KMS-11 (cell line): ENCODE results near the gene UNC5B.

Experiments
- H2AFZ ChIP-seq: fragments of 200-600 bp; sonication (generic); 2 replicates; pipeline ENCODE4 v1.6.1; 2016; ENCODE audit warnings: antibody characterized with exemption, mixed run types, low read depth
- H3K27ac ChIP-seq: fragments of 200-600 bp; sonication (generic); 2 replicates; pipeline ENCODE4 v1.6.1; 2016; ENCODE audit warnings: mild to moderate bottlenecking, mixed run types
- H3K27me3 ChIP-seq: fragments of 200-600 bp; sonication (generic); 2 replicates; pipeline ENCODE4 v1.6.1; 2017; ENCODE audit warnings: mild to moderate bottlenecking, low read depth, mixed run types, moderate library complexity; ENCODE audit not compliant: insufficient read depth
- H3K36me3 ChIP-seq: fragments of 200-600 bp; sonication (generic); 2 replicates; pipeline ENCODE4 v1.6.1; 2017; ENCODE audit warnings: mild to moderate bottlenecking, mixed run types; ENCODE audit not compliant: insufficient read depth
- H3K4me1 ChIP-seq: fragments of 200-600 bp; sonication (generic); 2 replicates; pipeline ENCODE4 v1.6.1; 2016; ENCODE audit warnings: mild to moderate bottlenecking, low read depth, mixed run types; ENCODE audit not compliant: poor library complexity, severe bottlenecking
- H3K4me2 ChIP-seq: fragments of 200-600 bp; sonication (generic); 2 replicates; pipeline ENCODE4 v1.7.0; 2016; ENCODE audit warnings: mild to moderate bottlenecking, mixed run types
- H3K4me3 ChIP-seq: fragments of 200-600 bp; sonication (generic); IDR thresholded peaks from 2 replicates; pipeline ENCODE4 v1.6.1; 2017; ENCODE audit warnings: low read depth, low read length, mixed read lengths; ENCODE audit not compliant: insufficient read depth
- H3K79me2 ChIP-seq: fragments of 200-600 bp; sonication (generic); 2 replicates; pipeline ENCODE4 v1.6.1; 2016; ENCODE audit warnings: low read depth, mixed run types; ENCODE audit not compliant: insufficient read depth
- H3K9ac ChIP-seq: fragments of 200-600 bp; sonication (generic); 2 replicates; pipeline ENCODE4 v1.6.1; 2016; ENCODE audit warnings: mild to moderate bottlenecking, mixed run types
- H4K20me1 ChIP-seq: fragments of 200-600 bp; sonication (generic); 2 replicates; pipeline ENCODE4 v1.6.1; 2016; ENCODE audit warnings: mild to moderate bottlenecking, mixed run types; ENCODE audit not compliant: insufficient read depth
- TF ChIP-seq, protein P1 (sequence below): fragments of 200-600 bp; sonication (generic); conservative IDR thresholded peaks from 2 replicates; pipeline ENCODE4 v1.6.1; 2017; ENCODE audit warnings: low read depth, mild to moderate bottlenecking, antibody characterized with exemption, low read length, moderate library complexity, mixed read lengths

Gene UNC5B

DNA sequence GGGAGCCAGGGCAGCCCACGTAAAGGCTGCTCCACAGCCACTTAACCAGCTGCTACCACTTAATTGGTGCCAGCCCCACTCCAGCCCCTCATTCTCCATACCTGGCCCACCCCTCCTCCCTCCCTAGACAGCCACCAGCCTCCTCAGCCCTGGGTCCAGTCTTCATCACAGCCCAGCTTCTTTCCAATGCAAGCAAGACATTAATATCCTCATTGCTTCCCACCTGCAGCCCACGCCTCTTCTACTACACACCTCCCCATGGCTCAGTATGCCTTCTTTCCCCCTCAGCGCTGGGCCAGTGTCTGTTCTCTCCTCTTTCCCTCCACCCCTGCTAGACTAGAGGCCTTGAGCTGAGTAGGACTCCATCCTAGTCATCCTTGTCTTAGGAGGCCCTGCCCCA is 33.5 kb upstream of the UNC5B start:
- no peaks in the 10 kb centered on the region for H4K20me1 ChIP-seq
- no peak overlapping the region for H3K27ac ChIP-seq
- no peak overlapping the region for H3K9ac ChIP-seq
- H2AFZ ChIP-seq = no peak overlapping the region
- no peaks in the 10 kb centered on the region for H3K4me1 ChIP-seq
- H3K36me3 ChIP-seq = no peaks in the 10 kb centered on the region
- H3K27me3 ChIP-seq = no peaks in the 10 kb centered on the region
- H3K4me2 ChIP-seq = no peak overlapping the region
- TF ChIP-seq, protein P1, sequence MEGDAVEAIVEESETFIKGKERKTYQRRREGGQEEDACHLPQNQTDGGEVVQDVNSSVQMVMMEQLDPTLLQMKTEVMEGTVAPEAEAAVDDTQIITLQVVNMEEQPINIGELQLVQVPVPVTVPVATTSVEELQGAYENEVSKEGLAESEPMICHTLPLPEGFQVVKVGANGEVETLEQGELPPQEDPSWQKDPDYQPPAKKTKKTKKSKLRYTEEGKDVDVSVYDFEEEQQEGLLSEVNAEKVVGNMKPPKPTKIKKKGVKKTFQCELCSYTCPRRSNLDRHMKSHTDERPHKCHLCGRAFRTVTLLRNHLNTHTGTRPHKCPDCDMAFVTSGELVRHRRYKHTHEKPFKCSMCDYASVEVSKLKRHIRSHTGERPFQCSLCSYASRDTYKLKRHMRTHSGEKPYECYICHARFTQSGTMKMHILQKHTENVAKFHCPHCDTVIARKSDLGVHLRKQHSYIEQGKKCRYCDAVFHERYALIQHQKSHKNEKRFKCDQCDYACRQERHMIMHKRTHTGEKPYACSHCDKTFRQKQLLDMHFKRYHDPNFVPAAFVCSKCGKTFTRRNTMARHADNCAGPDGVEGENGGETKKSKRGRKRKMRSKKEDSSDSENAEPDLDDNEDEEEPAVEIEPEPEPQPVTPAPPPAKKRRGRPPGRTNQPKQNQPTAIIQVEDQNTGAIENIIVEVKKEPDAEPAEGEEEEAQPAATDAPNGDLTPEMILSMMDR = no peak
- no peaks in the 10 kb centered on the region for H3K79me2 ChIP-seq
- H3K4me3 ChIP-seq = no peak overlapping the region

DNA sequence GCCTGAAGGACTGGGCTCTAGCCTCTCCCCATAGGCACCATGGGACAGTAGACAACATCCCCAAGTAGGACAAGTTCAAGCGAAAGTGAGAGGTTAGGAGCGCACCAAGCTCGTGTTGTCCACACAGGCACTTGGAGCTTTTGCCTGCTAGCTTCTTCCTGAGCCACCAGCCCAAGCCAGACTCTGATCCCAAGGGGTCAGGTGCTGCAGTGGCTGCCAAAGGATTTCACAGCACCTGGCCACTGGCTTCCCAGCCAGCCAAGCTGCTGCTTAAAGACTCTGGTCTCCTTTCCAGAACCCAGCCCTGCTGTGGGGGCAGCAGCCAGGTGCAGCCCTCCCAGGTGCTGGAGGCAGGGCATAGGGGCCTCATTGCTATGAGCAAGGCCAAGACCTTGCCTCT is 33.0 kb upstream of the UNC5B start:
- H3K4me3 ChIP-seq = no peak overlapping the region
- no peak overlapping the region for H2AFZ ChIP-seq
- H3K36me3 ChIP-seq = no peaks in the 10 kb centered on the region
- TF ChIP-seq, protein P1 = no peak
- no peaks in the 10 kb centered on the region for H3K79me2 ChIP-seq
- H3K4me1 ChIP-seq = no peaks in the 10 kb centered on the region
- no peak overlapping the region for H3K4me2 ChIP-seq
- no peak overlapping the region for H3K27ac ChIP-seq
- H3K9ac ChIP-seq = no peak overlapping the region
- no peaks in the 10 kb centered on the region for H4K20me1 ChIP-seq
- H3K27me3 ChIP-seq = no peaks in the 10 kb centered on the region

DNA sequence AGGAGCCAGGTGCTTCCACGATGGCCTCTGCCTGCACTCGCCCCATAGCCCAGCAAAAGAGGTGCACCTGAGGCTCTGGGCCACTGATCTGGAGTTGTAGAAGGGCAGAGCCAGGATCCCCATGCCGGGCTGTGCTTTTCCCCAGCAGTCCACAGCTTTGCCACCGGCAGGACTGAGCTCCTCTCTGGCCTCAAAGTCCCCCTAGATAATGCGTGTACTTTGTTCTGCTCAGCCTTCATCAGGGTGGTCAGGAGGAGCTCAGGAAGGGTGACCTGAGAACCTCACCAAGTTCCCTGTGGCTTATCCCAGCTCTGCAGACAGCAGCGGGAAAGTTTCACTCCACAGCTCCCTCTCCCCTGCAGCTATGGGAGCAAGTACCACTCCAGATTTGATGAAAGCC is 27.9 kb upstream of the UNC5B start:
- Histone ChIP-seq H3K27me3 (no peaks in the 10 kb centered on the region), H4K20me1 (no peaks in the 10 kb centered on the region)
- TF ChIP-seq, protein P1 = no peak

DNA sequence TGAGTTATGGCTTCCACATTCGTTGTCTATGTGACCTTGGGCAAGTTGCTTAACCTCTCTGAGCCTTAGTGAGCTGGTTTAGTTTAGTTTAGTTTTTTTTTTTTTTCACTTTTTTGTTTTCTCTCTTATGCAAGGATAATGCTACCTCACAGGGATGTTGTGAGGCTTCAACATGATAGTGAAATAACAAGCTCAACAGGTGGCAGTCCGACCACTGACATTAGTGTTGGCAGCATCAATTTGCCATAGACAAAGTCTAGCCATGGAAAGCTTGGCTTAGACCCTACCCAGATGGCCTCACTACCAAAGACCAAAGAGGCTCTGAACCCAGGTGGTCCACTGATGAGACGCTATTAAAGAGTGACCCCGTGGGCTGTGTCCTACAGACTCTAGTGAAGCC is 27.2 kb upstream of the UNC5B start:
- Histone ChIP-seq H2AFZ (no peak overlapping the region), H3K79me2 (no peaks in the 10 kb centered on the region), H3K9ac (no peak overlapping the region), H3K36me3 (no peaks in the 10 kb centered on the region), H3K27ac (no peak overlapping the region), H4K20me1 (no peaks in the 10 kb centered on the region), H3K27me3 (no peaks in the 10 kb centered on the region), H3K4me1 (no peaks in the 10 kb centered on the region), H3K4me3 (no peak overlapping the region), H3K4me2 (no peak overlapping the region)
- TF ChIP-seq, protein P1 = no peak

More for the DNA sequence above, 27.9 kb upstream of the UNC5B start:
- Histone ChIP-seq H3K36me3 (no peaks in the 10 kb centered on the region), H3K4me3 (no peak overlapping the region), H3K79me2 (no peaks in the 10 kb centered on the region), H3K27ac (no peak overlapping the region), H3K4me2 (no peak overlapping the region), H2AFZ (no peak overlapping the region), H3K9ac (no peak overlapping the region), H3K4me1 (no peaks in the 10 kb centered on the region)
